Measurements from ENCODE around the gene STXBP2. TPM values are rescaled to one million over a fixed set of nuclear protein-coding genes. Genes with fewer than 3 reads are reported as not detected.
"Not testable (repeated sequence)": the region's sequence is repeated elsewhere in the genome, so short reads cannot be mapped to it uniquely, and the experiment has no call there.

STXBP2 gene
- total RNA-seq, 4 donors from 2014 or later: 7.2 to 14.4 (median 11.7) TPM

DNA sequence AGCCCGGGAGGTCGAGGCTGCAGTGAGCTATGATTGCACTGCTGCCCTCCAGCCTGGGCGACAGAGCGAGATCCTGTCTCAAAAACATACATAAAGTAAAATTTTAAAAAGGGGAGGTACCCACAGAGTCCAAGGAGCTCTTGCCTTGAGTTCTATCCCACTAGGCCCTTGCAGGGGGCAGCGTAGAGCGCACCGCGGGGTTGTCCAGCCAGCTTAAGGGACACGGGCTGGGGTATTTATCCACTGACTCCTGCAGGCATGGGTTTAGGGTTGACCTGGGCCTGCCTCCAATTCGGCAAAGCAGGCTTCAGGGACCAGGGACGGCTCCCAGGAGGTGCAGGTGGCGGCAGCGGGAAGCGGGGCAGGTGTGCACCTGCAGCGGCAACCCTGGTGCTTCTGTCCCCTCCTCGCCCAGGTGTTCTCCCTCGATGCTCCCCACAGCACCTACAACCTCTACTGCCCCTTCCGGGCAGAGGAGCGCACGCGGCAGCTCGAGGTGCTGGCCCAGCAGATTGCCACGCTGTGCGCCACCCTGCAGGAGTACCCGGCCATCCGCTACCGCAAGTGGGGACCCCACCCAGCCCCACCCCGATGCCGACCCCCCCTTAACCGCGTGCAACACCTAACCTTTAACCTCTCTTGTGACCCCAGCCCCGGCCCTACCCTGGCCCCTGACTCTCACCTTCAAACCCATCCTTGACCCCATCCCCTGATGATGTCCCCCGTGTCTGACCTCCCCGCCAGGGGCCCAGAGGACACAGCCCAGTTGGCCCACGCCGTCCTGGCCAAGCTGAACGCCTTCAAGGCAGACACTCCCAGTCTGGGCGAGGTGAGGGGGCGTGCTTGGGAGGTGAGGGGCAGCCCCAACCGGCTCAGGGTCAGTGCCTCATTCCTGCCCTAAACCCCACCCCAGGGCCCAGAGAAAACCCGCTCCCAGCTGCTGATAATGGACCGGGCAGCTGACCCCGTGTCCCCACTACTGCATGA lies 4.7 kb downstream of the STXBP2 start:
- TF ChIP-seq EP300 (IDR thresholded peaks at IDR 0.05): no peak
- no peak for TF ChIP-seq POLR2AphosphoS5 (IDR thresholded peaks at IDR 0.05)
- TF ChIP-seq, protein P1, sequence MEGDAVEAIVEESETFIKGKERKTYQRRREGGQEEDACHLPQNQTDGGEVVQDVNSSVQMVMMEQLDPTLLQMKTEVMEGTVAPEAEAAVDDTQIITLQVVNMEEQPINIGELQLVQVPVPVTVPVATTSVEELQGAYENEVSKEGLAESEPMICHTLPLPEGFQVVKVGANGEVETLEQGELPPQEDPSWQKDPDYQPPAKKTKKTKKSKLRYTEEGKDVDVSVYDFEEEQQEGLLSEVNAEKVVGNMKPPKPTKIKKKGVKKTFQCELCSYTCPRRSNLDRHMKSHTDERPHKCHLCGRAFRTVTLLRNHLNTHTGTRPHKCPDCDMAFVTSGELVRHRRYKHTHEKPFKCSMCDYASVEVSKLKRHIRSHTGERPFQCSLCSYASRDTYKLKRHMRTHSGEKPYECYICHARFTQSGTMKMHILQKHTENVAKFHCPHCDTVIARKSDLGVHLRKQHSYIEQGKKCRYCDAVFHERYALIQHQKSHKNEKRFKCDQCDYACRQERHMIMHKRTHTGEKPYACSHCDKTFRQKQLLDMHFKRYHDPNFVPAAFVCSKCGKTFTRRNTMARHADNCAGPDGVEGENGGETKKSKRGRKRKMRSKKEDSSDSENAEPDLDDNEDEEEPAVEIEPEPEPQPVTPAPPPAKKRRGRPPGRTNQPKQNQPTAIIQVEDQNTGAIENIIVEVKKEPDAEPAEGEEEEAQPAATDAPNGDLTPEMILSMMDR (IDR thresholded peaks at IDR 0.05): no peak
- TF ChIP-seq POLR2A (IDR thresholded peaks at IDR 0.05; ENCODE audit: low read depth): no peak
- no peaks in the 10 kb centered on the region for H3K36me3 ChIP-seq
- intact Hi-C loops (cut with DNase I): no loop called here
- peaks cover 0 to 94% (median 20%) of the 10 kb centered on the region in 4 donors for H3K27me3 ChIP-seq
- no peaks in the 10 kb centered on the region for H3K9me3 ChIP-seq
- H3K4me1 ChIP-seq: peaks cover 0 to 10% (median 5%) of the 10 kb centered on the region in 4 donors
- WGBS: 84% methylated on average over 38 of the region's 43 CpGs
- no peak overlapping the region for H3K27ac ChIP-seq (replicated peaks in 1 of 4)
- H3K4me3 ChIP-seq: no peak overlapping the region
- no peak for DNase-seq (ENCODE audit: extremely low spot score)

DNA sequence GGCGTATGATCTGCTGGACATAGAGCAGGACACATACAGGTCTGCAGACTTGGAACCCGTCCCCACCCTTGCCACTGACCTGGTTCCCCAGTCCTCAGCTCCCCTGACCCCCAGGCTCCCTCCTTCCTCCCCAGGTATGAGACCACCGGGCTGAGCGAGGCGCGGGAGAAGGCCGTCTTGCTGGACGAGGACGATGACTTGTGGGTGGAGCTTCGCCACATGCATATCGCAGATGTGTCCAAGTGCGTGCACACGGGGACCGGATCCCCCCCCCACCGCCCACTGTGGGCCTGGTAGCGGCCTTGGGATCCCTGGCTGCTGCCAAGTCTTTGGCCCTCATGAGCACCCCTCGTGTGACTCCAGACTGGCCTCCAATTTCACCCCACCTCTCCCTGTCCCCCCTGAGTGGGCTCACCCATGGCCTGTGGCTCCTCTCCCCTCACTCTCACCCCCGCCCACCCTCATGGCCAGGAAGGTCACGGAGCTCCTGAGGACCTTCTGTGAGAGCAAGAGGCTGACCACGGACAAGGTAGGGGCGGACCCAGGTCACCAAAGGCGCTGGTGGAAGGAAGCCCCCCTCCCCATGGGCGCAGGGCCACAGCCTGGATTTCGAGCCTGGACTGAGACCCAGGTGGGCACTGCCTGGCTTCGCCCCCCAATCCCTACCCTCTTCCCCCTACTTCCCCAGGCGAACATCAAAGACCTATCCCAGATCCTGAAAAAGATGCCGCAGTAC lies 5.6 kb downstream of the STXBP2 start:
- Histone ChIP-seq H3K4me3 (no peak overlapping the region), H3K27ac (replicated peaks in 1 of 4) (no peak overlapping the region), H3K27me3 (peaks cover 0 to 94% (median 12%) of the 10 kb centered on the region in 4 donors), H3K4me1 (peaks cover 0 to under 1% (median 0%) of the 10 kb centered on the region in 4 donors), H3K9me3 (no peaks in the 10 kb centered on the region), H3K36me3 (no peaks in the 10 kb centered on the region)
- no peak for DNase-seq (ENCODE audit: extremely low spot score)
- TF ChIP-seq POLR2AphosphoS5 (IDR thresholded peaks at IDR 0.05) (no peak), EP300 (IDR thresholded peaks at IDR 0.05) (no peak), POLR2A (IDR thresholded peaks at IDR 0.05; ENCODE audit: low read depth) (no peak)
- TF ChIP-seq, protein P1 (IDR thresholded peaks at IDR 0.05): no peak
- intact Hi-C loops (cut with DNase I): no loop called here
- 85% methylated on average over 22 of the region's 27 CpGs for WGBS

- no peak for DNase-seq (ENCODE audit: extremely low spot score)
- no peak overlapping the region for H3K4me3 ChIP-seq
- no peak overlapping the region for H3K27ac ChIP-seq (replicated peaks in 1 of 4)
- no peaks in the 10 kb centered on the region for H3K36me3 ChIP-seq
- intact Hi-C loops (cut with DNase I): no loop called here
- TF ChIP-seq EP300 (IDR thresholded peaks at IDR 0.05) (no peak), POLR2A (IDR thresholded peaks at IDR 0.05; ENCODE audit: low read depth) (no peak), POLR2AphosphoS5 (IDR thresholded peaks at IDR 0.05) (no peak)
- TF ChIP-seq, protein P1 (IDR thresholded peaks at IDR 0.05): no peak
- WGBS: 81% methylated on average over 8 of the region's 8 CpGs
- H3K4me1 ChIP-seq: no peaks in the 10 kb centered on the region
- peaks cover 0 to 91% (median 6%) of the 10 kb centered on the region in 4 donors for H3K27me3 ChIP-seq
- no peaks in the 10 kb centered on the region for H3K9me3 ChIP-seq
Measured at GRCh38 chr19:7643031-7643415, 6.1 kb downstream of the STXBP2 start.

GRCh38 chr19:7643629-7644549 lies 7.0 kb downstream of the STXBP2 start:
- H3K9me3 ChIP-seq; DNase-seq (ENCODE audit: extremely low spot score); H3K27ac ChIP-seq (replicated peaks in 1 of 4); H3K4me1 ChIP-seq; H3K36me3 ChIP-seq; H3K4me3 ChIP-seq; intact Hi-C loops (cut with DNase I): not testable (repeated sequence)
- WGBS: 80% methylated on average over 9 of the region's 10 CpGs
- peaks cover 0 to 88% (median 4%) of the 10 kb centered on the region in 4 donors for H3K27me3 ChIP-seq

All from esophagus muscularis mucosa (tissue), 4 donors.